Parathyroid adenoma (tissue), 2 donors: ENCODE data around the gene NLE1.

Experiments
- H2AFZ ChIP-seq: fragments of 300-600 bp; sonication (generic); one replicate; pipeline ENCODE4 v1.7.0; 2017; ENCODE audit warnings: antibody characterized with exemption, mild to moderate bottlenecking
- H3K27ac ChIP-seq: fragments of 300-600 bp; sonication (generic); one replicate; pipeline ENCODE4 v1.7.0; 2017
- H3K27me3 ChIP-seq: fragments of 300-600 bp; sonication (generic); one replicate; pipeline ENCODE4 v1.7.0; 2017; ENCODE audit warnings: low read length; ENCODE audit not compliant: control insufficient read depth, insufficient read depth
- H3K36me3 ChIP-seq: fragments of 300-600 bp; sonication (generic); one replicate; pipeline ENCODE4 v1.7.0; 2017; ENCODE audit warnings: low read length; ENCODE audit not compliant: control insufficient read depth, insufficient read depth
- H3K4me1 ChIP-seq: fragments of 300-600 bp; sonication (generic); one replicate; pipeline ENCODE4 v1.7.0; 2017; ENCODE audit warnings: control low read depth
- H3K4me2 ChIP-seq: fragments of 300-600 bp; sonication (generic); one replicate; pipeline ENCODE4 v1.7.0; 2017; ENCODE audit warnings: low read length
- H3K4me3 ChIP-seq: fragments of 300-600 bp; sonication (generic); one replicate; pipeline ENCODE4 v1.7.0; 2017; ENCODE audit warnings: low read depth, low read length
- H3K79me2 ChIP-seq: fragments of 300-600 bp; sonication (generic); one replicate; pipeline ENCODE4 v1.7.0; 2017; ENCODE audit warnings: control low read depth
- H3K9ac ChIP-seq: fragments of 300-600 bp; sonication (generic); one replicate; pipeline ENCODE4 v1.7.0; 2017; ENCODE audit warnings: mild to moderate bottlenecking
- H3K9me3 ChIP-seq: fragments of 300-600 bp; sonication (generic); one replicate; pipeline ENCODE4 v1.7.0; 2017; ENCODE audit warnings: low read length; ENCODE audit not compliant: control insufficient read depth
- CTCF ChIP-seq: fragments of 300-600 bp; sonication (generic); IDR thresholded peaks from one replicate; pipeline ENCODE4 v1.7.0; 2017; ENCODE audit warnings: antibody characterized with exemption, mild to moderate bottlenecking
- donor health status: primary hyperparathyroidism.

NLE1 gene

GRCh38 chr17:35170968-35171771 is 29.1 kb upstream of the NLE1 start:
- no peak overlapping the region for H3K4me2 ChIP-seq
- H3K9ac ChIP-seq, result no peak overlapping the region
- H3K4me1 ChIP-seq, result no peaks in the 10 kb centered on the region
- H3K79me2 ChIP-seq, result no peaks in the 10 kb centered on the region
- H3K36me3 ChIP-seq, result no peaks in the 10 kb centered on the region
- no peaks in the 10 kb centered on the region for H3K9me3 ChIP-seq
- no peak overlapping the region for H3K27ac ChIP-seq
- no peaks in the 10 kb centered on the region for H3K27me3 ChIP-seq
- H2AFZ ChIP-seq, result no peak overlapping the region
- no peak overlapping the region for H3K4me3 ChIP-seq
- no peak for TF ChIP-seq CTCF

GRCh38 chr17:35169835-35170363 is 27.8 kb upstream of the NLE1 start:
- no peak for TF ChIP-seq CTCF
- no peaks in the 10 kb centered on the region for H3K4me1 ChIP-seq
- H3K36me3 ChIP-seq, result no peaks in the 10 kb centered on the region
- no peak overlapping the region for H3K4me2 ChIP-seq
- no peak overlapping the region for H2AFZ ChIP-seq
- H3K27ac ChIP-seq, result no peak overlapping the region
- no peaks in the 10 kb centered on the region for H3K27me3 ChIP-seq
- no peak overlapping the region for H3K9ac ChIP-seq
- H3K4me3 ChIP-seq, result no peak overlapping the region
- H3K79me2 ChIP-seq, result no peaks in the 10 kb centered on the region
- no peaks in the 10 kb centered on the region for H3K9me3 ChIP-seq

GRCh38 chr17:35167666-35168065 is 25.6 kb upstream of the NLE1 start:
- Histone ChIP-seq H3K36me3 (no peaks in the 10 kb centered on the region), H3K27ac (no peak overlapping the region), H3K27me3 (no peaks in the 10 kb centered on the region), H3K9me3 (no peaks in the 10 kb centered on the region), H3K9ac (no peak overlapping the region), H2AFZ (no peak overlapping the region), H3K79me2 (no peaks in the 10 kb centered on the region), H3K4me2 (no peak overlapping the region), H3K4me1 (no peaks in the 10 kb centered on the region), H3K4me3 (no peak overlapping the region)
- TF ChIP-seq CTCF, result no peak

- H2AFZ ChIP-seq, result no peak overlapping the region
- no peaks in the 10 kb centered on the region for H3K9me3 ChIP-seq
- H3K4me1 ChIP-seq, result no peaks in the 10 kb centered on the region
- H3K4me3 ChIP-seq, result no peak overlapping the region
- no peak for TF ChIP-seq CTCF
- H3K4me2 ChIP-seq, result no peak overlapping the region
- no peak overlapping the region for H3K9ac ChIP-seq
- H3K27me3 ChIP-seq, result no peaks in the 10 kb centered on the region
- no peak overlapping the region for H3K27ac ChIP-seq
- no peaks in the 10 kb centered on the region for H3K79me2 ChIP-seq
- no peaks in the 10 kb centered on the region for H3K36me3 ChIP-seq
Observed at GRCh38 chr17:35167046-35167445, 24.9 kb upstream of the NLE1 start.

DNA sequence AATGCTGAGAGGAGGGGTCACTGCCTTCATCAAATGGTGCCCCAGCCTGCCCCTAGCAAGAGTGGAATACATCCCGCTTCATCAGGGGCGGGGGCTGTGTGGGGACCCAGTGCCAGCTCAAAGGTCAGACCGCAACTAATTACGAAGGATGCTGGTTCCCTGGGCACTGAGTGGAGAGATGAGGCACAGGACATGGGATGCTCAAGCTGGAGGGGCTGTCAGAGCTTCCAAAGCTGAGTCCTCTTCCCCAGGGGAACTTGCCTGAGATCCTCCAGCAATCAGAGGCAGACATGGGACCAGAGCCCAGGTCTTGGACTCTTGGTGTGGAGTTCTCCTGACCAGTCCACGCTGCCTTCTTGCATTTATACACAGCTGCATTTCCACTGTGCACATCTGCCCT is 24.4 kb upstream of the NLE1 start:
- no peaks in the 10 kb centered on the region for H3K79me2 ChIP-seq
- no peak overlapping the region for H2AFZ ChIP-seq
- H3K27ac ChIP-seq, result no peak overlapping the region
- no peaks in the 10 kb centered on the region for H3K9me3 ChIP-seq
- no peak overlapping the region for H3K9ac ChIP-seq
- H3K36me3 ChIP-seq, result no peaks in the 10 kb centered on the region
- H3K4me1 ChIP-seq, result no peaks in the 10 kb centered on the region
- H3K4me2 ChIP-seq, result no peak overlapping the region
- H3K4me3 ChIP-seq, result no peak overlapping the region
- H3K27me3 ChIP-seq, result no peaks in the 10 kb centered on the region
- TF ChIP-seq CTCF, result no peak
